ENCODE data around the gene SERPIND1.

SERPIND1 gene

DNA sequence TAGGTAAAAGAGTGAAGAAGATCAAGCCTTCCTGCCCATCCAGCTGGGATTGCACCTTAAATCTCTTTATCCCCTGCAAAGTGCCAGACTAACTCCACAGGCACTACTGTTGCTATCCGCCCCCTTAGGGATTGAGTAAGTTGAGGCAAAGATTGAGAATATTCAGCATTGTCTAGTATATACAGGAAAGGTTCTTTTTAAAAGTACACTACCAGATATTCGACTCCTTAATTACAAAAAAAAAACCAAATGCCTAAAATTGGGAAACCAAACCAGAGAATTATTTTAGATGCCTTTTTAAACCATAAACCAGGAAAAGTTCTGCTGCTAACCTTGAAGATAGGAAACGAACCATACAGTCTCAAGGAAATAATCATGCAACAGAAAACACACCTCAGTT lies 11.5 kb downstream of the SERPIND1 start:
- Histone ChIP-seq H3K4me3 (ENCODE audit: low read depth, low read length) (no peak overlapping the region), H3K79me2 (ENCODE audit: control insufficient read depth, insufficient read depth, low read length, unreplicated experiment) (no peaks in the 10 kb centered on the region), H3K27me3 (ENCODE audit: insufficient read depth, low read length) (no peaks in the 10 kb centered on the region), H3K27ac (ENCODE audit: low read depth, low read length) (no peak overlapping the region), H2AFZ (ENCODE audit: low read length, unreplicated experiment) (no peak overlapping the region), H3K36me3 (ENCODE audit: insufficient read depth, low read length) (no peaks in the 10 kb centered on the region), H3K4me1 (ENCODE audit: control insufficient read depth, insufficient read depth, low read length, unreplicated experiment) (peaks cover 34% of the 10 kb centered on the region)

GRCh38 chr22:20786048-20786447 lies 12.1 kb downstream of the SERPIND1 start:
- H3K4me1 ChIP-seq (ENCODE audit: control insufficient read depth, insufficient read depth, low read length, unreplicated experiment) = peaks cover 34% of the 10 kb centered on the region
- no peaks in the 10 kb centered on the region for H3K36me3 ChIP-seq (ENCODE audit: insufficient read depth, low read length)
- no peak overlapping the region for H3K27ac ChIP-seq (ENCODE audit: low read depth, low read length)

DNA sequence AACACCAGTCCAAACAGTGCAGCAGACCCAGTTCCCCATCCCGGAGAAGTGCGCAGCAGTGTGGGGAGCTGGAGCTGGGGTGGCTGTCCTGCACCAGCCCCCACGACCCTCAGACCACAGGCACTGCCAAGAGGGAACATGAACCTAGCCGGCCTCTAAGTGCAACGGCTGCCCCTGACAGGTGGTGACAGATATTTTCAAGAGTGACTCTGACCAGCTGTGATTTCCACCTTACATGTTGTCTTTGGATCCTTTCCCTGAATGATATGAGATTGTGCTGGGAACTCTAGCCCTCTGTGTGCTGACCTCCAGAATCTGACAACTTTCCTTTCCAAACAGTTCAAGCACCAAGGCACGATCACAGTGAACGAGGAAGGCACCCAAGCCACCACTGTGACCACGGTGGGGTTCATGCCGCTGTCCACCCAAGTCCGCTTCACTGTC lies 12.6 kb downstream of the SERPIND1 start:
- no peaks in the 10 kb centered on the region for H3K36me3 ChIP-seq (ENCODE audit: insufficient read depth, low read length)
- no peak overlapping the region for H2AFZ ChIP-seq (ENCODE audit: low read length, unreplicated experiment)
- H3K27me3 ChIP-seq (ENCODE audit: insufficient read depth, low read length) = no peaks in the 10 kb centered on the region
- H3K27ac ChIP-seq (ENCODE audit: low read depth, low read length) = no peak overlapping the region
- H3K79me2 ChIP-seq (ENCODE audit: control insufficient read depth, insufficient read depth, low read length, unreplicated experiment) = no peaks in the 10 kb centered on the region
- peaks cover 29% of the 10 kb centered on the region for H3K4me1 ChIP-seq (ENCODE audit: control insufficient read depth, insufficient read depth, low read length, unreplicated experiment)
- H3K4me3 ChIP-seq (ENCODE audit: low read depth, low read length) = no peak overlapping the region

More at GRCh38 chr22:20786048-20786447, 12.1 kb downstream of the SERPIND1 start:
- no peaks in the 10 kb centered on the region for H3K27me3 ChIP-seq (ENCODE audit: insufficient read depth, low read length)
- H3K79me2 ChIP-seq (ENCODE audit: control insufficient read depth, insufficient read depth, low read length, unreplicated experiment) = no peaks in the 10 kb centered on the region
- H2AFZ ChIP-seq (ENCODE audit: low read length, unreplicated experiment) = no peak overlapping the region
- no peak overlapping the region for H3K4me3 ChIP-seq (ENCODE audit: low read depth, low read length)

DNA sequence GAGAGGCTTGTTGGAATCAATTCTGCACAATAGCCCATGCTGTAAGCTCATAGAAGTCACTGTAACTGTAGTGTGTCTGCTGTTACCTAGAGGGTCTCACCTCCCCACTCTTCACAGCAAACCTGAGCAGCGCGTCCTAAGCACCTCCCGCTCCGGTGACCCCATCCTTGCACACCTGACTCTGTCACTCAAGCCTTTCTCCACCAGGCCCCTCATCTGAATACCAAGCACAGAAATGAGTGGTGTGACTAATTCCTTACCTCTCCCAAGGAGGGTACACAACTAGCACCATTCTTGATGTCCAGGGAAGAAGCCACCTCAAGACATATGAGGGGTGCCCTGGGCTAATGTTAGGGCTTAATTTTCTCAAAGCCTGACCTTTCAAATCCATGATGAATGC lies 13.3 kb downstream of the SERPIND1 start:
- Histone ChIP-seq H3K27ac (ENCODE audit: low read depth, low read length) (no peak overlapping the region), H3K79me2 (ENCODE audit: control insufficient read depth, insufficient read depth, low read length, unreplicated experiment) (no peaks in the 10 kb centered on the region), H2AFZ (ENCODE audit: low read length, unreplicated experiment) (no peak overlapping the region), H3K27me3 (ENCODE audit: insufficient read depth, low read length) (no peaks in the 10 kb centered on the region), H3K4me3 (ENCODE audit: low read depth, low read length) (no peak overlapping the region), H3K4me1 (ENCODE audit: control insufficient read depth, insufficient read depth, low read length, unreplicated experiment) (peaks cover 22% of the 10 kb centered on the region), H3K36me3 (ENCODE audit: insufficient read depth, low read length) (no peaks in the 10 kb centered on the region)

- Histone ChIP-seq H3K27ac (ENCODE audit: low read depth, low read length) (no peak overlapping the region), H3K79me2 (ENCODE audit: control insufficient read depth, insufficient read depth, low read length, unreplicated experiment) (no peaks in the 10 kb centered on the region), H3K4me3 (ENCODE audit: low read depth, low read length) (no peak overlapping the region), H2AFZ (ENCODE audit: low read length, unreplicated experiment) (no peak overlapping the region), H3K36me3 (ENCODE audit: insufficient read depth, low read length) (no peaks in the 10 kb centered on the region), H3K4me1 (ENCODE audit: control insufficient read depth, insufficient read depth, low read length, unreplicated experiment) (peaks cover 15% of the 10 kb centered on the region), H3K27me3 (ENCODE audit: insufficient read depth, low read length) (no peaks in the 10 kb centered on the region)
These were observed 14.1 kb downstream of the SERPIND1 start for GRCh38 chr22:20787746-20788626.

DNA sequence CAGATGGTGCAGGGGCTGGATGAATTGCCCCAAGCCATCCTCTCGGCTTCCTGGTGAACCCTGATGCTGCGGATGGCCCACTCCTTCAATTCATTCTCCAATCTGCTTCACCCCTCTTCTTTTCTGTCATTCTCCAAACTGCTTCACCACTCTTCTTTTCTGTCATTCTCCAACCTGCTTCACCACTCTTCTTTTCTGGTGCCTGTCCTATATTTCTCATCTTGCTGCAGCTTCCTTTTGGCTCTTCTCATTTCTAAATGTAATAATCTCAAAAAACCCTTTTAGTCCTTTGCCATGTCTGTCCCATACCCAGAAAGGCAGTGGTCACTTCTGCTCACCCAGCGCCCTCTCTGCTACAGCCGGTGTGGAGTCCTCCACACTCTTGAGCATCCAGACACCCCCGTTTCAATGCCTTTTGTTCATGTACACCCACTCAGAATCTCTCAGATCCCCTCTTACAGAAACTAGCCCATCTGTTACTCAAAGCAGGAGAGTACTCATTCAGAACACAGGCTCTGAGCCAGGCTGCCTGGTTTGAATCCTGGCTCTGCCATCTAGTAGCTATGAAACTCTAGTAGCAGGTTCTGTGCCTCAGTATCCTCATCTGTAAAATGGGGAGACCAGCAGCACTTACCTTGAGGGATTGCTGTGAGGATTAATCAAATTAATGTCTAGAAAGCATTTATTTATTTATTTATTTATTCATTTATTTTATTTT lies 14.9 kb downstream of the SERPIND1 start:
- H3K36me3 ChIP-seq (ENCODE audit: insufficient read depth, low read length) = no peaks in the 10 kb centered on the region
- peaks cover 7% of the 10 kb centered on the region for H3K4me1 ChIP-seq (ENCODE audit: control insufficient read depth, insufficient read depth, low read length, unreplicated experiment)
- no peak overlapping the region for H2AFZ ChIP-seq (ENCODE audit: low read length, unreplicated experiment)
- no peaks in the 10 kb centered on the region for H3K27me3 ChIP-seq (ENCODE audit: insufficient read depth, low read length)
- no peak overlapping the region for H3K4me3 ChIP-seq (ENCODE audit: low read depth, low read length)
- H3K27ac ChIP-seq (ENCODE audit: low read depth, low read length) = no peak overlapping the region
- no peaks in the 10 kb centered on the region for H3K79me2 ChIP-seq (ENCODE audit: control insufficient read depth, insufficient read depth, low read length, unreplicated experiment)

GRCh38 chr22:20792221-20792965 lies 18.5 kb downstream of the SERPIND1 start:
- Histone ChIP-seq H2AFZ (ENCODE audit: low read length, unreplicated experiment) (no peak overlapping the region), H3K36me3 (ENCODE audit: insufficient read depth, low read length) (no peaks in the 10 kb centered on the region), H3K79me2 (ENCODE audit: control insufficient read depth, insufficient read depth, low read length, unreplicated experiment) (no peaks in the 10 kb centered on the region), H3K4me3 (ENCODE audit: low read depth, low read length) (no peak overlapping the region), H3K27me3 (ENCODE audit: insufficient read depth, low read length) (no peaks in the 10 kb centered on the region), H3K4me1 (ENCODE audit: control insufficient read depth, insufficient read depth, low read length, unreplicated experiment) (no peaks in the 10 kb centered on the region), H3K27ac (ENCODE audit: low read depth, low read length) (no peak overlapping the region)

DNA sequence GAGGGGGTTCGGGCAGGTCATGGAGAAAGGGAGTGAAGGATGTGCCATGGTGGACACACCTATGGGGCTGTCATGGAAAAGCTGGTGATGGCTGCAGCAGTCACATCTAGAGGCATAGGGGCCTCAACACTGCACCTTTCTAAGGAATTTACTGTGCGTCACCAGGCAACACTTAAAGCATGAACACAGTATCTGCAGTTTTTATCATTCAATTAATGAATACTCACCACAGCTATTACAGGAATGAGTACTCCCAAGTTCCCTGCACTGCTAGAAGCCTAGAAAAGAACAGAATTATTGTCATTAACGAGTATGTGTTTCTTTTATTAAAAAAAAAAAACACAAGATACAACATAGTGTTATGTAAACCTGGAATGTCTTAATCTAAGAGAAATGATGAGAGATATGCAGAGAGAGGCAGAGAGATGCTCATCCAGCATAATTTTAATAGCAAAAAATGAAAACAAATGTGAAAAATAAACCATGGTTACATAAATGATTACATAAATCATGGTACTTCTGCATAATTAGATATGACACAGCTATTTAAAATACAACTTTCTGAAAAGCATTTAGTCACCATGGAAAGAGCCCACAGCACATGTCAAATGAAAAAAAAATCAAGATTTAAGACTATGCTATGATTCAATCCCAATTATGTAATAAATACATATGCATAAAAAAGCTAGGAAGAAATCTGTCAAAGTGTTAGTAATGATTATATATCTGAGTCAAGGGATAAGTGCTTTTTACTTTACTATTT lies 19.2 kb downstream of the SERPIND1 start:
- H3K36me3 ChIP-seq (ENCODE audit: insufficient read depth, low read length) = no peaks in the 10 kb centered on the region
- no peaks in the 10 kb centered on the region for H3K4me1 ChIP-seq (ENCODE audit: control insufficient read depth, insufficient read depth, low read length, unreplicated experiment)
- no peaks in the 10 kb centered on the region for H3K27me3 ChIP-seq (ENCODE audit: insufficient read depth, low read length)
- H3K4me3 ChIP-seq (ENCODE audit: low read depth, low read length) = no peak overlapping the region
- H3K79me2 ChIP-seq (ENCODE audit: control insufficient read depth, insufficient read depth, low read length, unreplicated experiment) = no peaks in the 10 kb centered on the region
- no peak overlapping the region for H3K27ac ChIP-seq (ENCODE audit: low read depth, low read length)
- no peak overlapping the region for H2AFZ ChIP-seq (ENCODE audit: low read length, unreplicated experiment)

- Histone ChIP-seq H3K27me3 (ENCODE audit: insufficient read depth, low read length) (no peaks in the 10 kb centered on the region), H3K36me3 (ENCODE audit: insufficient read depth, low read length) (no peaks in the 10 kb centered on the region), H3K79me2 (ENCODE audit: control insufficient read depth, insufficient read depth, low read length, unreplicated experiment) (no peaks in the 10 kb centered on the region), H3K4me3 (ENCODE audit: low read depth, low read length) (no peak overlapping the region), H3K27ac (ENCODE audit: low read depth, low read length) (no peak overlapping the region), H3K4me1 (ENCODE audit: control insufficient read depth, insufficient read depth, low read length, unreplicated experiment) (no peaks in the 10 kb centered on the region), H2AFZ (ENCODE audit: low read length, unreplicated experiment) (no peak overlapping the region)
These were observed 20.1 kb downstream of the SERPIND1 start for GRCh38 chr22:20793748-20794649.
